DOHH2 (cell line): ENCODE measurements around the gene TTC39C.

Experiments used
- H3F3A ChIP-seq: fragments of 200-600 bp; sonication (generic), shearing (Covaris generic); 2 replicates; pipeline ENCODE4 v1.6.0; 2016; ENCODE audit warnings: antibody characterized with exemption, mild to moderate bottlenecking; ENCODE audit not compliant: control insufficient read depth, insufficient read depth
- H3K27ac ChIP-seq: fragments of 200-600 bp; sonication (generic); 2 replicates; pipeline ENCODE4 v1.5.1; 2014; ENCODE audit warnings: low read depth, mild to moderate bottlenecking, low read length, moderate library complexity
- H3K27me3 ChIP-seq: fragments of 200-600 bp; sonication (generic); 2 replicates; pipeline ENCODE4 v1.6.1; 2014; ENCODE audit warnings: mild to moderate bottlenecking, low read length, mixed read lengths; ENCODE audit not compliant: control insufficient read depth
- H3K36me3 ChIP-seq: fragments of 200-600 bp; sonication (generic); 2 replicates; pipeline ENCODE4 v1.6.1; 2014; ENCODE audit warnings: mild to moderate bottlenecking, low read length, moderate library complexity, mixed read lengths; ENCODE audit not compliant: control insufficient read depth
- H3K4me1 ChIP-seq: fragments of 200-600 bp; sonication (generic); 2 replicates; pipeline ENCODE4 v1.6.1; 2014; ENCODE audit warnings: mild to moderate bottlenecking, low read length, mixed read lengths; ENCODE audit not compliant: control insufficient read depth
- H3K4me2 ChIP-seq: fragments of 200-600 bp; sonication (generic); 2 replicates; pipeline ENCODE4 v1.6.0; 2014; ENCODE audit warnings: mild to moderate bottlenecking, low read length, moderate library complexity
- H3K4me3 ChIP-seq: fragments of 200-600 bp; sonication (generic); 2 replicates; pipeline ENCODE4 v1.5.1; 2014; ENCODE audit warnings: mild to moderate bottlenecking, low read length, mixed read lengths
- H3K79me2 ChIP-seq: fragments of 200-600 bp; sonication (generic); 2 replicates; pipeline ENCODE4 v1.6.1; 2014; ENCODE audit warnings: mild to moderate bottlenecking, low read length, mixed read lengths; ENCODE audit not compliant: control insufficient read depth
- H3K9me2 ChIP-seq: fragments of 200-600 bp; sonication (generic); replicated peaks from 2 replicates; pipeline ENCODE4 v1.6.1; 2014; ENCODE audit warnings: mild to moderate bottlenecking, low read length, mixed read lengths; ENCODE audit not compliant: control insufficient read depth
- H3K9me3 ChIP-seq: fragments of 200-600 bp; sonication (generic); 2 replicates; pipeline ENCODE4 v1.6.1; 2014; ENCODE audit warnings: antibody characterized with exemption, low read length, mixed read lengths; ENCODE audit not compliant: control insufficient read depth, insufficient read depth
- H4K20me1 ChIP-seq: fragments of 200-600 bp; sonication (generic); 2 replicates; pipeline ENCODE4 v1.6.0; 2014; ENCODE audit warnings: low read depth, mild to moderate bottlenecking, antibody characterized with exemption, low read length, moderate library complexity; ENCODE audit not compliant: control insufficient read depth, insufficient read depth
- EZH2phosphoT487 ChIP-seq: fragments of 200-600 bp; sonication (generic); IDR thresholded peaks from 2 replicates; pipeline ENCODE4 v1.6.1; 2017; ENCODE audit warnings: borderline replicate concordance, mild to moderate bottlenecking, antibody characterized with exemption, low read length, moderate library complexity, mixed read lengths
- TF ChIP-seq, protein P1 (sequence below): fragments of 200-600 bp; sonication (generic); IDR thresholded peaks from one replicate; pipeline ENCODE4 v1.5.1; 2014; ENCODE audit warnings: antibody characterized with exemption, mild to moderate bottlenecking, low read depth, low read length; ENCODE audit not compliant: poor library complexity, severe bottlenecking

The TTC39C gene

DNA sequence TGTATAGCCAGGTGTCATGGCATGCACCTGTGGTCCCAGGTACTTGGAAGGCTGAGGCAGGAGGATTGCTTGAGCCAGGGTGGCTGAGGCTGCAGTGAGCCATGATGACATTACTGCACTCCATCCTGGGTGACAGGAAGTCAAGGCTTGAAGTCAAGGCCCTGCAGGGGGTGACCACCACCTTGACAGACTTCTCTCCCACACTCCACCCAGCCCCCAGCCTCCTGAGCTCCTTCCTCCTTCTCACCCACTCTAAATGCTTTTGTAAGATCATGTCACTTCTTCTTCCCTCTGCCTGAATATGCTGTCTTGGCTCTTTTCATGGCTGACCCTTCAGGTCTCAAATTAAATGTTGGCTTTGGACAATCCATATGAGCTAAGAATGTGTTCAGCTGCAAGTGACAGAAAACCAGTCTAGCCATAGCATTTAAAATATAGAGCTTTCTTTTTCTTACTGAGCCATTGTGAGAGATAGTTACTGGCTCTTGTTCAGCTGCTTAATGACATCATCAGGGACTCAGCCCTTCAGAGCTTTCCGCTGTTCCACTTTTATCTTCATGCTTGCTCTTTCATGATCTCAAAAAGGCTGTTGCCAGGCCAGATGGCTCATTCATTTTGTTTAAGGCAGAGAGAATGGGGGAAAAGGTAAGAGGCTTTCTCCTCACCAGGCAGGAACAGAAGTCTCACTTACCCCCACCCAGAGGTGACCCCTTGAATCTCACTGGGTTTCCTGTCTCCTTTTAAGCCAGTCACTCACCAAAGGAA lies 36.7 kb upstream of the TTC39C start:
- Histone ChIP-seq H3K4me2 (0 out of 2 replicates have a peak overlapping the region, but pooled peaks have one; percentile 3), H3K27ac (no peak overlapping the region), H3K4me3 (no peak overlapping the region), H3K4me1 (peaks cover 36% of the 10 kb centered on the region), H3K36me3 (no peaks in the 10 kb centered on the region), H3K9me3 (no peaks in the 10 kb centered on the region), H3K79me2 (no peaks in the 10 kb centered on the region), H3K9me2 (no peaks in the 10 kb centered on the region), H4K20me1 (no peaks in the 10 kb centered on the region), H3K27me3 (no peaks in the 10 kb centered on the region), H3F3A (peaks cover 5% of the 10 kb centered on the region; the same call in 1 of the 2 replicates)
- TF ChIP-seq, protein P1, sequence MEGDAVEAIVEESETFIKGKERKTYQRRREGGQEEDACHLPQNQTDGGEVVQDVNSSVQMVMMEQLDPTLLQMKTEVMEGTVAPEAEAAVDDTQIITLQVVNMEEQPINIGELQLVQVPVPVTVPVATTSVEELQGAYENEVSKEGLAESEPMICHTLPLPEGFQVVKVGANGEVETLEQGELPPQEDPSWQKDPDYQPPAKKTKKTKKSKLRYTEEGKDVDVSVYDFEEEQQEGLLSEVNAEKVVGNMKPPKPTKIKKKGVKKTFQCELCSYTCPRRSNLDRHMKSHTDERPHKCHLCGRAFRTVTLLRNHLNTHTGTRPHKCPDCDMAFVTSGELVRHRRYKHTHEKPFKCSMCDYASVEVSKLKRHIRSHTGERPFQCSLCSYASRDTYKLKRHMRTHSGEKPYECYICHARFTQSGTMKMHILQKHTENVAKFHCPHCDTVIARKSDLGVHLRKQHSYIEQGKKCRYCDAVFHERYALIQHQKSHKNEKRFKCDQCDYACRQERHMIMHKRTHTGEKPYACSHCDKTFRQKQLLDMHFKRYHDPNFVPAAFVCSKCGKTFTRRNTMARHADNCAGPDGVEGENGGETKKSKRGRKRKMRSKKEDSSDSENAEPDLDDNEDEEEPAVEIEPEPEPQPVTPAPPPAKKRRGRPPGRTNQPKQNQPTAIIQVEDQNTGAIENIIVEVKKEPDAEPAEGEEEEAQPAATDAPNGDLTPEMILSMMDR = no peak
- TF ChIP-seq EZH2phosphoT487 = no peak

DNA sequence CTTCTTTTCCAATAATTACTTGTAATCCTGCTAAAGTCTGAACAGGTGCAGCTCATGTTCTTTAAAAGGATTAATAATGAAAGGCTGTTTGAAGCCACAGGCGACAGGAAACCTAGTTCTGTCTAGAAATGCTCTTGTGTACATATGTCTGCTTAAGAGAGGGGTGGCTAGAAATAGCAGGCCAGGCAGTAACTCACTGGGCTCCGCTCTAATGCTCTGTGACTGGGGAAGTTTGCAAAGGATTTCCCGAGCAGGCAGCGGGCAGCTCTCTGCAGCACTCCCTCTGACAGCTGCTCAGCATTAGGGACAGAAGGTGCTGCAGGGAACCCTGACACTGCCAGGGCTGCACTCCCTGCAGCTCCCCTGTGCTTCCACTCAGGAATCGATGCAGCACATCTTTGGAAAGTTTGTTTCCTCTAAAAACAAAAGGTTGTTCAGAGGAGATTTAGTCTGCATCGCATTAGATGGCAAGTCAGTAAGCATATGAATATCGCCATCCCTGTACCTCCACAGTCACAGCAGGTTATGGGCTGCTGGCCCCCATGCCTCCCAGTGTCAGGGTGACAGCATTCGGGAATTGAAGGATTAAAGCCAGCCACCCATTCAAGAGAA lies 33.1 kb upstream of the TTC39C start:
- no peaks in the 10 kb centered on the region for H3K36me3 ChIP-seq
- peak overlapping the region; percentile 54 for H3K4me2 ChIP-seq
- H4K20me1 ChIP-seq = no peaks in the 10 kb centered on the region
- peaks cover 5% of the 10 kb centered on the region; the same call in 1 of the 2 replicates for H3F3A ChIP-seq
- H3K27ac ChIP-seq = peak overlapping the region; percentile 50
- no peaks in the 10 kb centered on the region for H3K27me3 ChIP-seq
- no peaks in the 10 kb centered on the region for H3K79me2 ChIP-seq
- TF ChIP-seq, protein P1 = no peak
- no peak for TF ChIP-seq EZH2phosphoT487
- H3K4me1 ChIP-seq = peaks cover 36% of the 10 kb centered on the region
- no peaks in the 10 kb centered on the region for H3K9me3 ChIP-seq
- peak overlapping the region; percentile 40 for H3K4me3 ChIP-seq
- H3K9me2 ChIP-seq = no peaks in the 10 kb centered on the region

DNA sequence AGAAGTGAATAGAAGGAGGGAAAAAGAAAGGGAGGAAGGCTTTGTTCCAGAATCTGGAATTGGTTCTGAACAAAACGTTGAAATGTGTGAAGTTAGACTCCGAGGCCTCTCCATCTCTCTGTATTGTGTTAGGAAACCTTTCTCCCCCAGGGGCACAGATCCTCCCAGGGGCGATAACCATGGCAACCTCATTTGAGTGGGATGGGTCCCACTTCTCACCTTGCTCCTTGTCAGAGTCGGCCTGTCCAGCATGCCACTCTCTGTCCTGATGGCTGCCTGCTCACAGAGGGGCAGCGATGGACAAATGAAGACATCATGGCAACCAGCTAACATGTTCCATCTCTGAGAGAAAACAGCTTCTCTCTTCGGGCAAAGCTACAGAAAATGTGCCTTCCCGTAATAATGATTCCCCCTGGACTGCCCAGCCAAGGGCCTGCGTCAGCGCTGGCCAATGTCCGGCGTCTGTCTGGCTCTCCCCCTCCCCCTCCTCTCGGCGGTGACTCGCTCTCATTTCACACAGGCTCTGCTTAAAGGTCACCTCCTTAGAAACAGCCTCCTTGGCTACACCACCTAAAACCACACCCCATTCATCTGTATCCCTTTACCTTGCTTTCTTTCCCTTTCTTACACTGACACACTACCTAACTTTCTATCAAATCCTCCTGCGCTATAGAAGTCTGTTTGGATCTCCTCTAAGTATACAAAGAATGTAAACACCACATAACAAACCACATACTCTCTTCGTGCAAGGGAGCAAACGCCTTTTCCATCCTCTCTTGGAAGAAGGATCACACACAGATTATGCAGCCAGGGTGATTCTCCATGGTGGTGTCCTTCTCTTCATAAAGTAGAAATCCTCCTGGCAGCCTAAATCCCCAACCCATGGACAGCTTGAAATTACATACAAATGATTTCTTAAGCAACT lies 32.1 kb upstream of the TTC39C start:
- Histone ChIP-seq H3K36me3 (no peaks in the 10 kb centered on the region), H3K27me3 (no peaks in the 10 kb centered on the region), H3K9me2 (no peaks in the 10 kb centered on the region), H3K4me2 (peak overlapping the region; percentile 54), H3K9me3 (no peaks in the 10 kb centered on the region), H3K79me2 (no peaks in the 10 kb centered on the region), H3K4me1 (peaks cover 34% of the 10 kb centered on the region), H3K4me3 (peak overlapping the region; percentile 40; the same call in 1 of the 2 replicates), H3K27ac (no peak overlapping the region), H4K20me1 (no peaks in the 10 kb centered on the region), H3F3A (peaks cover 5% of the 10 kb centered on the region; the same call in 1 of the 2 replicates)
- no peak for TF ChIP-seq EZH2phosphoT487
- TF ChIP-seq, protein P1 = no peak
